IPS-20b (cell line): Measurements from ENCODE around the gene SSBP4.
A peak's percentile ranks its signal among the peaks of the same experiment; 100 is the strongest.

Source experiments
- H3K27ac ChIP-seq: one replicate; pipeline ENCODE4 v1.5.1; 2013; ENCODE audit warnings: low read length
- H3K27me3 ChIP-seq: 2 replicates; pipeline ENCODE4 v1.6.1; 2013; ENCODE audit warnings: mild to moderate bottlenecking, low read length, inconsistent platforms; ENCODE audit not compliant: insufficient read depth
- H3K36me3 ChIP-seq: 2 replicates; pipeline ENCODE4 v1.6.1; 2013; ENCODE audit warnings: low read depth, mild to moderate bottlenecking, inconsistent platforms, low read length, moderate library complexity; ENCODE audit not compliant: insufficient read depth
- H3K4me1 ChIP-seq: 2 replicates; pipeline ENCODE4 v1.6.1; 2013; ENCODE audit warnings: mild to moderate bottlenecking, control low read depth, inconsistent platforms, low read length, moderate library complexity; ENCODE audit not compliant: insufficient read depth
- H3K4me3 ChIP-seq: 2 replicates; pipeline ENCODE4 v1.5.1; 2013; ENCODE audit warnings: mild to moderate bottlenecking, low read length, inconsistent platforms
- H3K9ac ChIP-seq: 2 replicates; pipeline ENCODE4 v1.6.1; 2013; ENCODE audit warnings: low read depth, mild to moderate bottlenecking, inconsistent platforms, low read length, moderate library complexity
- H3K9me3 ChIP-seq: 2 replicates; pipeline ENCODE4 v1.6.1; 2013; ENCODE audit warnings: mild to moderate bottlenecking, low read depth, low read length, inconsistent platforms; ENCODE audit not compliant: insufficient read depth

Gene SSBP4

GRCh38 chr19:18386543-18387271 is 32.5 kb upstream of the SSBP4 start:
- H3K4me1 ChIP-seq: no peaks in the 10 kb centered on the region
- H3K4me3 ChIP-seq: peak overlapping the region; percentile 40; the same call in 1 of the 2 replicates
- no peak overlapping the region for H3K27ac ChIP-seq

GRCh38 chr19:18388100-18388959 is 30.9 kb upstream of the SSBP4 start:
- Histone ChIP-seq H3K9ac (no peak overlapping the region), H3K27me3 (peaks cover 34% of the 10 kb centered on the region), H3K27ac (no peak overlapping the region), H3K4me1 (no peaks in the 10 kb centered on the region), H3K4me3 (peak overlapping the region; percentile 38; the same call in 1 of the 2 replicates), H3K9me3 (no peaks in the 10 kb centered on the region), H3K36me3 (no peaks in the 10 kb centered on the region)

More at GRCh38 chr19:18386543-18387271, 32.5 kb upstream of the SSBP4 start:
- peak overlapping the region; percentile 21; the same call in 1 of the 2 replicates for H3K9ac ChIP-seq
- peaks cover 34% of the 10 kb centered on the region for H3K27me3 ChIP-seq
- H3K9me3 ChIP-seq: no peaks in the 10 kb centered on the region
- no peaks in the 10 kb centered on the region for H3K36me3 ChIP-seq

- no peak overlapping the region for H3K9ac ChIP-seq
These were observed 30.1 kb upstream of the SSBP4 start for GRCh38 chr19:18388960-18389725.

GRCh38 chr19:18389726-18390064 is 29.5 kb upstream of the SSBP4 start:
- Histone ChIP-seq H3K4me3 (no peak overlapping the region), H3K4me1 (no peaks in the 10 kb centered on the region), H3K36me3 (no peaks in the 10 kb centered on the region), H3K27me3 (peaks cover 34% of the 10 kb centered on the region), H3K9ac (no peak overlapping the region), H3K27ac (no peak overlapping the region), H3K9me3 (no peaks in the 10 kb centered on the region)

More at GRCh38 chr19:18388960-18389725, 30.1 kb upstream of the SSBP4 start:
- peaks cover 34% of the 10 kb centered on the region for H3K27me3 ChIP-seq
- no peaks in the 10 kb centered on the region for H3K4me1 ChIP-seq
- H3K4me3 ChIP-seq: no peak overlapping the region
- H3K27ac ChIP-seq: no peak overlapping the region
- H3K9me3 ChIP-seq: no peaks in the 10 kb centered on the region
- no peaks in the 10 kb centered on the region for H3K36me3 ChIP-seq

- Histone ChIP-seq H3K27me3 (peaks cover 34% of the 10 kb centered on the region), H3K4me3 (no peak overlapping the region), H3K27ac (no peak overlapping the region), H3K9me3 (no peaks in the 10 kb centered on the region), H3K9ac (no peak overlapping the region), H3K36me3 (no peaks in the 10 kb centered on the region), H3K4me1 (no peaks in the 10 kb centered on the region)
These were observed 28.9 kb upstream of the SSBP4 start for GRCh38 chr19:18390065-18390907.

GRCh38 chr19:18391509-18392075 is 27.6 kb upstream of the SSBP4 start:
- Histone ChIP-seq H3K27ac (no peak overlapping the region), H3K9ac (no peak overlapping the region), H3K4me3 (no peak overlapping the region), H3K9me3 (no peaks in the 10 kb centered on the region), H3K36me3 (no peaks in the 10 kb centered on the region), H3K4me1 (no peaks in the 10 kb centered on the region), H3K27me3 (peaks cover 30% of the 10 kb centered on the region)

GRCh38 chr19:18392417-18392816 is 26.8 kb upstream of the SSBP4 start:
- H3K4me3 ChIP-seq: no peak overlapping the region
- no peaks in the 10 kb centered on the region for H3K4me1 ChIP-seq
- H3K9me3 ChIP-seq: no peaks in the 10 kb centered on the region
- H3K27me3 ChIP-seq: peaks cover 25% of the 10 kb centered on the region
- no peak overlapping the region for H3K27ac ChIP-seq
- no peak overlapping the region for H3K9ac ChIP-seq
- H3K36me3 ChIP-seq: no peaks in the 10 kb centered on the region

GRCh38 chr19:18392926-18393325 is 26.3 kb upstream of the SSBP4 start:
- Histone ChIP-seq H3K9me3 (no peaks in the 10 kb centered on the region), H3K27me3 (peaks cover 25% of the 10 kb centered on the region), H3K4me1 (no peaks in the 10 kb centered on the region), H3K4me3 (no peak overlapping the region), H3K27ac (no peak overlapping the region), H3K9ac (no peak overlapping the region), H3K36me3 (no peaks in the 10 kb centered on the region)

- Histone ChIP-seq H3K27ac (no peak overlapping the region), H3K27me3 (peaks cover 20% of the 10 kb centered on the region), H3K4me1 (no peaks in the 10 kb centered on the region)
These were observed 25.4 kb upstream of the SSBP4 start for GRCh38 chr19:18393836-18394235.

GRCh38 chr19:18396471-18397241 is 22.5 kb upstream of the SSBP4 start:
- no peak overlapping the region for H3K9ac ChIP-seq
- no peaks in the 10 kb centered on the region for H3K4me1 ChIP-seq
- peaks cover 11% of the 10 kb centered on the region for H3K27me3 ChIP-seq
- no peaks in the 10 kb centered on the region for H3K36me3 ChIP-seq
- H3K4me3 ChIP-seq: peak overlapping the region; percentile 64; the same call in 1 of the 2 replicates
- H3K27ac ChIP-seq: no peak overlapping the region
- no peaks in the 10 kb centered on the region for H3K9me3 ChIP-seq

More at GRCh38 chr19:18393836-18394235, 25.4 kb upstream of the SSBP4 start:
- Histone ChIP-seq H3K4me3 (no peak overlapping the region), H3K9ac (no peak overlapping the region), H3K9me3 (no peaks in the 10 kb centered on the region), H3K36me3 (no peaks in the 10 kb centered on the region)
